OCI-LY7 (cell line): ENCODE results near the gene PDZRN4. TPM values are rescaled to one million over a fixed set of nuclear protein-coding genes. Genes with fewer than 3 reads are reported as not detected.

Source experiments
- BruUV-seq: library from RNA; stranded (reverse); fragments of 400-500 nt; replicated peaks from 2 replicates; lab custom pipeline; 2021; lab: Mats Ljungman, UMichigan
- CTCF ChIA-PET: fragments of 300-600 bp; sonication (Branson Sonifier 250); formaldehyde crosslinking; loops from one replicate; lab custom pipeline; 2022; ENCODE audit warnings: antibody characterized with exemption; ENCODE audit not compliant: unreplicated experiment; lab: Charles Lee
- POLR2A ChIA-PET: fragments of 300-600 bp; sonication (Branson Sonifier 250); formaldehyde crosslinking; loops from one replicate; lab custom pipeline; 2022; ENCODE audit warnings: antibody characterized with exemption; lab: Charles Lee
- DNase-seq: peaks from one replicate; pipeline ENCODE4 v3.0.0-alpha.2; 2015; ENCODE audit warnings: low spot score
- H2AFZ ChIP-seq: fragments of 200-600 bp; sonication (generic), shearing (Covaris generic); 2 replicates; pipeline ENCODE4 v1.6.1; 2014; ENCODE audit warnings: mild to moderate bottlenecking, antibody characterized with exemption, low read length, moderate library complexity
- H3K27ac ChIP-seq: fragments of 200-600 bp; sonication (generic); 2 replicates; pipeline ENCODE4 v1.5.1; 2014; ENCODE audit warnings: mixed run types, low read depth, mild to moderate bottlenecking, moderate library complexity, low read length, inconsistent platforms; ENCODE audit not compliant: poor library complexity, severe bottlenecking
- H3K36me3 ChIP-seq: fragments of 200-600 bp; sonication (generic); 2 replicates; pipeline ENCODE4 v1.6.1; 2014; ENCODE audit warnings: mild to moderate bottlenecking, antibody characterized with exemption, low read length, moderate library complexity, mixed read lengths; ENCODE audit not compliant: insufficient read depth
- H3K4me1 ChIP-seq: fragments of 200-600 bp; sonication (generic); 2 replicates; pipeline ENCODE4 v1.5.1; 2014; ENCODE audit warnings: mild to moderate bottlenecking, low read length; ENCODE audit not compliant: insufficient read depth, poor library complexity, severe bottlenecking
- H3K4me2 ChIP-seq: fragments of 200-600 bp; sonication (generic); 2 replicates; pipeline ENCODE4 v1.6.1; 2014; ENCODE audit warnings: mild to moderate bottlenecking, low read length
- H3K4me3 ChIP-seq: fragments of 200-600 bp; sonication (generic); 2 replicates; pipeline ENCODE4 v1.5.1; 2014; ENCODE audit warnings: mild to moderate bottlenecking, low read depth, low read length; ENCODE audit not compliant: poor library complexity, severe bottlenecking
- H3K79me2 ChIP-seq: fragments of 200-600 bp; sonication (generic); 2 replicates; pipeline ENCODE4 v1.6.1; 2016; ENCODE audit warnings: low read depth, mild to moderate bottlenecking, low read length, moderate library complexity, mixed read lengths; ENCODE audit not compliant: insufficient read depth
- H3K9me2 ChIP-seq: fragments of 200-600 bp; sonication (generic); 2 replicates; pipeline ENCODE4 v1.6.1; 2016; ENCODE audit warnings: mild to moderate bottlenecking, low read length, mixed read lengths; ENCODE audit not compliant: insufficient read depth
- H3K9me3 ChIP-seq: fragments of 200-600 bp; sonication (generic); 2 replicates; pipeline ENCODE4 v1.6.1; 2014; ENCODE audit warnings: mild to moderate bottlenecking, mixed run types, low read length, mixed read lengths
- H4K20me1 ChIP-seq: fragments of 200-600 bp; sonication (generic); 2 replicates; pipeline ENCODE4 v1.6.1; 2014; ENCODE audit warnings: mild to moderate bottlenecking, antibody characterized with exemption, low read length, moderate library complexity, mixed read lengths; ENCODE audit not compliant: insufficient read depth
- CTCF ChIP-seq: fragments of 200-600 bp; sonication (generic); conservative IDR thresholded peaks from 2 replicates; pipeline ENCODE4 v1.5.1; 2014; ENCODE audit warnings: mild to moderate bottlenecking, antibody characterized with exemption, low read length, moderate library complexity, mixed read lengths
- EZH2phosphoT487 ChIP-seq: fragments of 200-600 bp; sonication (generic); IDR thresholded peaks from 2 replicates; pipeline ENCODE4 v1.6.1; 2018; ENCODE audit warnings: low read depth, borderline replicate concordance, mild to moderate bottlenecking, mixed run types, antibody characterized with exemption, low read length, moderate library complexity, mixed read lengths
- intact Hi-C: fragments of 100-400 bp; cut with micrococcal nuclease; formaldehyde crosslinking; loops from one replicate; pipeline ENCODE4 v1.10.0; 2022; ENCODE audit not compliant: unreplicated experiment
- total RNA-seq, 2 experiments: library from RNA; depleted of rRNA in 1 of 2; stranded (reverse); fragments of >200 nt in 1 of 2; shearing (Covaris generic) in 1 of 2; gene quantifications; 2 replicates each; pipeline ENCODE4 v1.2.3, GENCODE V29; 2014 to 2022

The PDZRN4 gene
- total RNA-seq, 2 experiments from 2014 or later: 6.8 to 16.8 TPM

- CTCF ChIA-PET: no interaction called here
- no peak overlapping the region for H2AFZ ChIP-seq
- H3K4me2 ChIP-seq: no peak overlapping the region
- no peaks in the 10 kb centered on the region for H3K4me1 ChIP-seq
- TF ChIP-seq EZH2phosphoT487: no peak
- TF ChIP-seq CTCF: no peak
- no peaks in the 10 kb centered on the region for H4K20me1 ChIP-seq
- H3K27ac ChIP-seq: no peak overlapping the region
- DNase-seq: no peak
- POLR2A ChIA-PET: interaction anchor here (0.9 to 1.6 kb wide), 3 partner anchors 14 to 69 kb away, joined by 3 to 5 read pairs (median 4); no protein-coding TSS in a partner anchor
- intact Hi-C loops: no loop called here
- H3K4me3 ChIP-seq: no peak overlapping the region
- no peaks in the 10 kb centered on the region for H3K36me3 ChIP-seq
- no TSS peak for BruUV-seq
- H3K79me2 ChIP-seq: no peaks in the 10 kb centered on the region
- H3K9me3 ChIP-seq: no peaks in the 10 kb centered on the region
- H3K9me2 ChIP-seq: no peaks in the 10 kb centered on the region
Measured at GRCh38 chr12:41206298-41206697, 18.2 kb downstream of the PDZRN4 start.

GRCh38 chr12:41211448-41211847, 23.3 kb downstream of the PDZRN4 start:
- H3K9me3 ChIP-seq: no peaks in the 10 kb centered on the region
- TF ChIP-seq CTCF: no peak
- TF ChIP-seq EZH2phosphoT487: no peak
- no peaks in the 10 kb centered on the region for H3K4me1 ChIP-seq
- ChIA-PET CTCF (no interaction called here), POLR2A (interaction anchor here (0.6 to 1.4 kb wide), 3 partner anchors 10 to 780 kb away, joined by 3 read pairs; no protein-coding TSS in a partner anchor)
- no peaks in the 10 kb centered on the region for H3K9me2 ChIP-seq
- no peaks in the 10 kb centered on the region for H3K36me3 ChIP-seq
- no TSS peak for BruUV-seq
- no peak overlapping the region for H2AFZ ChIP-seq
- H3K4me3 ChIP-seq: no peak overlapping the region
- H3K27ac ChIP-seq: no peak overlapping the region
- H3K79me2 ChIP-seq: no peaks in the 10 kb centered on the region
- intact Hi-C loops: no loop called here
- no peaks in the 10 kb centered on the region for H4K20me1 ChIP-seq
- DNase-seq: no peak
- H3K4me2 ChIP-seq: no peak overlapping the region

- POLR2A ChIA-PET: interaction anchor here (1.4 kb wide), 1 partner anchor 9 kb away, joined by 3 read pairs; no protein-coding TSS in a partner anchor
- H3K4me2 ChIP-seq: no peak overlapping the region
Measured at GRCh38 chr12:41212625-41213024, 24.5 kb downstream of the PDZRN4 start.

More at GRCh38 chr12:41212625-41213024, 24.5 kb downstream of the PDZRN4 start:
- Histone ChIP-seq H3K4me3 (no peak overlapping the region), H3K36me3 (no peaks in the 10 kb centered on the region), H2AFZ (no peak overlapping the region), H3K79me2 (no peaks in the 10 kb centered on the region), H3K4me1 (no peaks in the 10 kb centered on the region), H3K9me3 (no peaks in the 10 kb centered on the region), H3K9me2 (no peaks in the 10 kb centered on the region), H4K20me1 (no peaks in the 10 kb centered on the region), H3K27ac (no peak overlapping the region)
- BruUV-seq: no TSS peak
- intact Hi-C loops: no loop called here
- DNase-seq: no peak
- CTCF ChIA-PET: no interaction called here
- TF ChIP-seq EZH2phosphoT487: no peak
- TF ChIP-seq CTCF: no peak
